Measurements from ENCODE around the gene PTPRG.

Gene PTPRG

GRCh38 chr3:61626484-61626883 lies 65.1 kb downstream of the PTPRG start:
- TF ChIP-seq CTCF (conservative IDR thresholded peaks at IDR 0.05; ENCODE audit: low read depth), result no peak
- DNase-seq (ENCODE audit: low spot score), result no peak
- H3K27ac ChIP-seq, result no peak overlapping the region
- ChIA-PET POLR2A (ENCODE audit: low non-redundant PET) (no interaction called here), CTCF (no interaction called here)

GRCh38 chr3:61627768-61628185 lies 66.4 kb downstream of the PTPRG start:
- no peak for TF ChIP-seq CTCF (conservative IDR thresholded peaks at IDR 0.05; ENCODE audit: low read depth)
- CTCF ChIA-PET, result no interaction called here
- DNase-seq (ENCODE audit: low spot score), result peak; percentile 51
- POLR2A ChIA-PET (ENCODE audit: low non-redundant PET), result no interaction called here
- H3K27ac ChIP-seq, result peak overlapping the region; percentile 53; the same call in 1 of the 2 replicates

- peak overlapping the region; percentile 53 for H3K27ac ChIP-seq
- no peak for DNase-seq (ENCODE audit: low spot score)
- POLR2A ChIA-PET (ENCODE audit: low non-redundant PET), result no interaction called here
- no peak for TF ChIP-seq CTCF (conservative IDR thresholded peaks at IDR 0.05; ENCODE audit: low read depth)
- CTCF ChIA-PET, result interaction anchor here (0.6 kb wide), 1 partner anchor 48 kb away, joined by 3 read pairs; no protein-coding TSS in a partner anchor
These were observed 67.3 kb downstream of the PTPRG start for GRCh38 chr3:61628636-61629035.

- POLR2A ChIA-PET (ENCODE audit: low non-redundant PET), result no interaction called here
- TF ChIP-seq CTCF (conservative IDR thresholded peaks at IDR 0.05; ENCODE audit: low read depth), result no peak
- H3K27ac ChIP-seq, result no peak overlapping the region
These were observed 68.1 kb downstream of the PTPRG start for GRCh38 chr3:61629442-61629841.

GRCh38 chr3:61631108-61631769 lies 69.9 kb downstream of the PTPRG start:
- no peak for TF ChIP-seq CTCF (conservative IDR thresholded peaks at IDR 0.05; ENCODE audit: low read depth)
- H3K27ac ChIP-seq, result peak overlapping the region; percentile 59; the same call in 1 of the 2 replicates
- no peak for DNase-seq (ENCODE audit: low spot score)
- CTCF ChIA-PET, result interaction anchor here (0.8 kb wide), 1 partner anchor 571 kb away, joined by 3 read pairs; no protein-coding TSS in a partner anchor
- POLR2A ChIA-PET (ENCODE audit: low non-redundant PET), result no interaction called here

More at GRCh38 chr3:61629442-61629841, 68.1 kb downstream of the PTPRG start:
- DNase-seq (ENCODE audit: low spot score), result no peak
- CTCF ChIA-PET, result no interaction called here

- POLR2A ChIA-PET (ENCODE audit: low non-redundant PET), result no interaction called here
- CTCF ChIA-PET, result no interaction called here
- TF ChIP-seq CTCF (conservative IDR thresholded peaks at IDR 0.05; ENCODE audit: low read depth), result no peak
- no peak for DNase-seq (ENCODE audit: low spot score)
- no peak overlapping the region for H3K27ac ChIP-seq
These were observed 71.3 kb downstream of the PTPRG start for GRCh38 chr3:61632568-61633175.

All from RWPE1 (cell line).